Left lung (tissue), 10 donors: ENCODE data around the gene ST8SIA1. TPM values are rescaled to one million over a fixed set of nuclear protein-coding genes. Genes with fewer than 3 reads are reported as not detected.

Source experiments
- ATAC-seq: fragments of 200-7000 bp; cut with Tn5 transposase; one replicate; pipeline ENCODE4 v1.9.1; 2020; ENCODE audit warnings: moderate library complexity
- DNase-seq, 4 donors: peaks; one replicate each; pipeline ENCODE4 v3.0.0-alpha.2; 2013 to 2020
- H3K27ac ChIP-seq, 2 donors: fragments of 200-600 bp; sonication (generic) in 1 of 2; one replicate each; pipeline versions ENCODE4 v1.5.0 to v1.8.0; 2020 to 2021
- H3K27me3 ChIP-seq, 2 donors: fragments of 200-600 bp; sonication (generic) in 1 of 2; one replicate each; pipeline versions ENCODE4 v1.5.0 to v1.8.0; 2020 to 2021
- H3K36me3 ChIP-seq, 2 donors: fragments of 200-600 bp; sonication (generic) in 1 of 2; one replicate each; pipeline versions ENCODE4 v1.5.0 to v1.8.0; 2020 to 2021
- H3K4me1 ChIP-seq, 2 donors: fragments of 200-600 bp; one replicate each; pipeline ENCODE4 v1.8.0; 2021
- H3K4me3 ChIP-seq, 2 donors: fragments of 200-600 bp; sonication (generic) in 1 of 2; one replicate each; pipeline versions ENCODE4 v1.5.0 to v1.8.0; 2020 to 2021; ENCODE audit warnings: mild to moderate bottlenecking in 1 of 2
- H3K9me3 ChIP-seq, 2 donors: fragments of 200-600 bp; sonication (generic) in 1 of 2; one replicate each; pipeline versions ENCODE4 v1.5.0 to v1.8.0; 2020 to 2021
- CTCF ChIP-seq, 2 donors: fragments of 200-600 bp; sonication (generic) in 1 of 2; IDR thresholded peaks; one replicate each; pipeline versions ENCODE4 v1.5.0 to v1.8.0; 2021; ENCODE audit warnings: antibody characterized with exemption in 2 of 2
- intact Hi-C, 2 donors: fragments of 100-400 bp; cut with DNase I; formaldehyde crosslinking; loops; one replicate each; pipeline versions ENCODE4 v1.11.2 to v1.14.2; 2022
- polyA plus RNA-seq, 6 donors: library from polyadenylated mRNA; unstranded; fragments of 120-200 nt; gene quantifications; one replicate each; pipeline ENCODE4 v1.2.1, GENCODE V29; 2013; ENCODE audit not compliant: insufficient read length in 6 of 6
- total RNA-seq, 2 donors: library from RNA; stranded (reverse); fragmentation: NEBNext Ultra II Directional; extraction: Animal tissue kit (Norgen Biotek cat#: 25700); gene quantifications; one replicate each; pipeline ENCODE4 v1.2.1, GENCODE V29; 2021
- donor health status: DM: no; HTN: yes; CAD: no.
- donor health status: DM: no; HTN: no; CAD: no.

ST8SIA1 gene
- total and polyA plus RNA-seq, 8 donors, result 2.4 to 15.8 (median 10.0) TPM

GRCh38 chr12:22304341-22304740, 30.2 kb downstream of the ST8SIA1 start:
- DNase-seq (peak in 1 of 4 donors; percentile 41), ATAC-seq (no peak)
- H3K27ac ChIP-seq, result no peak overlapping the region
- no peak overlapping the region for H3K4me3 ChIP-seq
- no peaks in the 10 kb centered on the region for H3K36me3 ChIP-seq
- TF ChIP-seq CTCF (IDR thresholded peaks at IDR 0.05), result no peak
- peaks cover 0 to 23% of the 10 kb centered on the region in 2 donors for H3K9me3 ChIP-seq
- H3K4me1 ChIP-seq, result no peaks in the 10 kb centered on the region
- no peaks in the 10 kb centered on the region for H3K27me3 ChIP-seq
- intact Hi-C loops, result no loop called here

DNA sequence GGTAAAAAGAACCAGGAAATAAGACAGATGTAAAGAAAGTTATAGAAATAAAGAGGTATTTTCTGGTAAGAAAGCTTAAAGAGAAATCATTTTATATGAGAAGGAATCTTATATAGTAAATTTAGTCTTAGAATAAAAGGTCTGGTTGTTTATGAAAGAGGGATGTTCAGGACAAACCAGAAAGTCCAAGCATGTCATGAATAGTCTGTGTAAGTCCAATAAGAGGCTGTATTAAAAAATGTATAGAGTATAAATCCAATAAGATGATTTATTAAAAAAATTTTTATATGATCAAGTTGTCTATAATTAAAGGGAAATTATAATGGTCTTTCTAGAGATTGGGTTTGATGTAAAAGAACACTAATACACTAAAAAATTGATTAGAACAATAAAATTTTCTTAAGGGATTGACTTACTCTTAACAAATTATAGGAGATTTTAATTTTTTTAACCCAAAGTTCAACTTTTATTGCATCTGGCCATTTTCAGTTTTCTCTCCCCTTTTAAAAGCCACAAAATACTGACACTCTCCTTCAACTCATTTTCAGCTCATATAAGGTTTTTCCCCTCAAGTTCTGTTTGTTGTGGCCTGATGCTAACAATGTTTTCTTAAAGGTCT, 35.1 kb downstream of the ST8SIA1 start:
- DNase-seq (no peak), ATAC-seq (no peak)
- intact Hi-C loops, result no loop called here
- Histone ChIP-seq H3K27me3 (no peaks in the 10 kb centered on the region), H3K27ac (no peak overlapping the region), H3K36me3 (no peaks in the 10 kb centered on the region), H3K9me3 (peaks cover 0 to 35% of the 10 kb centered on the region in 2 donors), H3K4me3 (no peak overlapping the region), H3K4me1 (no peaks in the 10 kb centered on the region)
- no peak for TF ChIP-seq CTCF (IDR thresholded peaks at IDR 0.05)

DNA sequence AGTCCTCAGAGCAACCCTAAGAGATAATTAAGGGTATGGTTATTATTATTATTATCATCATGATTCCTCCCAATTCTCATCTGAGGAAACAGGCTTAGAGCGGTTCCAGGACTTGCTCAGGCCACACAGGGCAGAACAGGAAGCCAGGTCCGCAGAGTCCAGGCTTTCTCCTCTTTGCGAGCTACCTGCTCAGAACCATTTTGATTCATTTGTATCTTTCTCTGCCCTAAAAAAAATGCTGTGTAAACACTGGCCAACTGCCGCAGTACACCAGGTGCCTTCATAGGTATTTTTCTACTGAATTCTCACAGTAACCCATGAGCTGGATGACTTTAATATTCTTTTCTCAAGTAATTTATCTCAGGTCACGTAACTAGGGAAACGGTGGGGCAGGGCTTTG, 45.3 kb downstream of the ST8SIA1 start:
- DNase-seq, result no peak
- Histone ChIP-seq H3K36me3 (no peaks in the 10 kb centered on the region), H3K27me3 (no peaks in the 10 kb centered on the region), H3K9me3 (no peaks in the 10 kb centered on the region), H3K4me1 (no peaks in the 10 kb centered on the region), H3K4me3 (no peak overlapping the region), H3K27ac (no peak overlapping the region)
- ATAC-seq, result no peak
- intact Hi-C loops, result no loop called here
- no peak for TF ChIP-seq CTCF (IDR thresholded peaks at IDR 0.05)

GRCh38 chr12:22287776-22288621, 46.5 kb downstream of the ST8SIA1 start:
- no peaks in the 10 kb centered on the region for H3K36me3 ChIP-seq
- H3K9me3 ChIP-seq, result no peaks in the 10 kb centered on the region
- ATAC-seq (peak; percentile 34), DNase-seq (no peak)
- TF ChIP-seq CTCF (IDR thresholded peaks at IDR 0.05), result no peak
- H3K27me3 ChIP-seq, result no peaks in the 10 kb centered on the region
- no peak overlapping the region for H3K27ac ChIP-seq
- H3K4me3 ChIP-seq, result no peak overlapping the region
- intact Hi-C loops, result no loop called here
- H3K4me1 ChIP-seq, result no peaks in the 10 kb centered on the region

DNA sequence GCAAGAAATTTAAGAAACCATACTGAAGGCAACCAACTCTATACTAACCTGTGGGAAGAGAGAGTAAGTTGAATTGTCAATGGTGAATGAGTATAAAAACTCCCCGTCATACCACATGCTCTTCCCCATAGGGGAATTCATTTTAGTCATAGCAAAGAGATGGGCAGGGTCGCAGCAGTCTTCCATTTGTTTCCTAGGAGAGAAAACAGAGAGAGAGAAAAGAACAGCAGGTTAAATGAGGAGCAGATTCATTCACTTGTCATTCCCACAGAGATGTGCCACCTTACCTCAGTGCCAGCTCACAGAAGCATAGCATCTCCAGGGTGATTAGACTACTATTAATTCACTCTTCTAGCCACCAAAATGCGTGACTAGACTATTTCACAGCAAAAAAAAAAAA, 47.4 kb downstream of the ST8SIA1 start:
- H3K4me1 ChIP-seq, result no peaks in the 10 kb centered on the region
- ATAC-seq, result no peak
- H3K36me3 ChIP-seq, result no peaks in the 10 kb centered on the region
- DNase-seq, result no peak
- TF ChIP-seq CTCF (IDR thresholded peaks at IDR 0.05), result no peak
- no peak overlapping the region for H3K4me3 ChIP-seq
- intact Hi-C loops, result no loop called here
- H3K27ac ChIP-seq, result no peak overlapping the region
- H3K27me3 ChIP-seq, result no peaks in the 10 kb centered on the region
- H3K9me3 ChIP-seq, result no peaks in the 10 kb centered on the region
